ENCODE measurements around the gene NR6A1. TPM values are rescaled to one million over a fixed set of nuclear protein-coding genes. Genes with fewer than 3 reads are reported as not detected.
"Not testable (repeated sequence)": the region's sequence is repeated elsewhere in the genome, so short reads cannot be mapped to it uniquely, and the experiment has no call there.

The NR6A1 gene
- total RNA-seq, 1 donor from 2014 or later = 5.0 TPM

GRCh38 chr9:124615840-124616239 lies 155.3 kb downstream of the NR6A1 start:
- DNase-seq (ENCODE audit: low spot score) = not testable (repeated sequence)

DNA sequence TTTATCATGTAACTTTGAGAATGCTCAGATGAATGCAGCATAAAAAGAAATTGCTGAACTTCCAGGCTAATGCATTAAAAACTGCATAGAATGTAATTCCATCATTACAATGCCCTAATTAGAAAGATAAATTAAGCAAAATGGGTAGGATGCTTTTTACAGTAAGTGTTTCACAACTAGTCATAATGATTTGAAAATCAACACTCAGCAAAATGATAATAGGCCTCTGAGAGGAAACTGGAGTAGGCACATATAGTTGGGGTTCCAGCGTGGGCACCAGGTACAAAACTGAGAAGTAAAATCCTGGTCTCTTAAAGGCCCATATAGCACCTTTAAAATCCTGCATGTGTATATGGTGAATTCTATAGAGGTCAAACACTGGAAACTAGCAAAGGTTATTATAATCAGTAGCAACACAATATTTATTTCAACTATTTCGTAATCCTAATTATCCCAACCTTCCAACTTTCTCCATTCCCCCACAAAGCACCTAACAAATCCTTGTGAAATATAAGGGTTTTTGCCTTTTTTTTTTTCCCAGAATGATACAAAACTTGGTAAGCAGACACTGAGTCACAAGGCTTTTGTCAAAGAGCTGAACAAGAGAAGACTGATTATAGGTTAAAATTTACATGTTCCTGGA lies 155.9 kb downstream of the NR6A1 start:
- DNase-seq (ENCODE audit: low spot score) = no peak

DNA sequence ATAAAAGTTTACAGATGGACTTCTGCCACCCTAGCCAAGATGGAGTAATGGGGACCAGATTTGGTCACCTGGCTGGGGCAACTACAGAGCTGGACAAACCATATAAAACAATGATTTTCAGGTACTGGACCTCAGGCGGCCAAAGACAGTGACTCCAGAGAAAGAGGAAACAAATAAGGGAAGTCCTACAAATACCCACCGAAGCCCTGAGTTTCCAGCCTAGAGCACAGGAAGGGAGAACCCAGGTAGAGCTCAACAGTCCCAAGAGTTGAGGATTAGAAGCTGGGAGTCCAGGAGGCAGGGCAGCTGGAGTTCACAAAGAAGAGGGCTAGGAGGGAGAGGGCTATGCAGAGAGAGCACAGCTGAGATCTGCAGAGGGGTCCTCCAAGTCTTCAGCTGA lies 157.3 kb downstream of the NR6A1 start:
- DNase-seq (ENCODE audit: low spot score) = no peak

- no peak for DNase-seq (ENCODE audit: low spot score)
These were observed 160.0 kb downstream of the NR6A1 start for GRCh38 chr9:124611106-124611505.

DNA sequence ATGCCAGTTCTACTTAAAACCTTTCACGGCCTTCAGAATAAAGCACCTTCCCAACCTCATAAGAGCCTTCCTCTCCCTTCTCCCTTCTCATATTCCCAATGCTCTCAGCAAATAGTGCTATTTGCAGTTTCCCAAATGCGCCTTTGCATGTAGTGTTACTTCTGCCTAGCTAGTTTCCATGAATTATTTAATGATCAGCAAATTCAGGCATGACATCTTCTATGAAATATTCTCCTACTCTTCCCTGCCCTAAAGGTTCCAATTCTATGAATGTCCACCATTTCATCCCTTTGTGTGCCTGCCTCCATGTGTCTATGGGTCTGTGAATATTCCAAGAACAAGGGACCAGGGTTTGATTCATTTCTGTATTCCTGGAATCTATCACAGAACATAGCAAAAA lies 165.1 kb downstream of the NR6A1 start:
- DNase-seq (ENCODE audit: low spot score) = no peak

GRCh38 chr9:124605258-124605657 lies 165.9 kb downstream of the NR6A1 start:
- DNase-seq (ENCODE audit: low spot score) = no peak

DNA sequence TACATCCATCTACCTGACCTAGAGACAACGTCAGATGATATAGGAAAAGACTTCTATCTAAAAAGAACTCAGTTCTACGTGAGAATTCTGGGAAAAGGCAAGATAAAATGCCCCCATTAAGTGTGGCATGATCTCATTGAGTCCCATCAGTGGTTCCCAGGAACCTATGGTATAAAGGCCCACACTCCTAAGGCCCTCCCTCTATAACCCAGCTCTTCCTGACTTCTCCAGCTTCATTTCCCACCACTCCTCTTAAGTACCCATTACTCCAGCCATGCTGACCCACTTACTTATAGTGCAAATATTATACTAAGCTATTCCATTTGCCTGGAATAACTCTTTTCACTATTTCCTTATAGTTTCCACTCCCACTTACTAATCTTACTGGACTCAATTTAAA lies 168.5 kb downstream of the NR6A1 start:
- no peak for DNase-seq (ENCODE audit: low spot score)

GRCh38 chr9:124602204-124602603 lies 168.9 kb downstream of the NR6A1 start:
- DNase-seq (ENCODE audit: low spot score) = peak; percentile 45

DNA sequence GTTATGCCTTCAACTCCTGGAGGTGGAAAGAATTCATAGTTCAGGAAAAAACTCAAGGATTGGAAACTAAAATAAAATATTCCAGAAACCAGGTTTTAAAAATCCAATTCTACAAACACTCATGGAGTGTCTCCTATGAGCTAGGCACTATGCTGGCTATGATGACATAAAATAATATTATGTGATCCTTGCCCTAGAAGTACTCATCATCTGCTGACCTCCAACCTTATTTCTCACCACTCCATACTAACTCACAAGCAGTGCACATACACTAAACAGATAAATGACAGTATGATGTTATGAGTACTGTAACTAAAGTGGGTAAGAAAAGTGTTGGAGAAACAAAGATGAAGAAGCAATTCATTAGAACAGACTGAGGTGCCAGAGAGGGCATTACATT lies 170.7 kb downstream of the NR6A1 start:
- no peak for DNase-seq (ENCODE audit: low spot score)

- no peak for DNase-seq (ENCODE audit: low spot score)
These were observed 171.9 kb downstream of the NR6A1 start for GRCh38 chr9:124599121-124599795.

DNA sequence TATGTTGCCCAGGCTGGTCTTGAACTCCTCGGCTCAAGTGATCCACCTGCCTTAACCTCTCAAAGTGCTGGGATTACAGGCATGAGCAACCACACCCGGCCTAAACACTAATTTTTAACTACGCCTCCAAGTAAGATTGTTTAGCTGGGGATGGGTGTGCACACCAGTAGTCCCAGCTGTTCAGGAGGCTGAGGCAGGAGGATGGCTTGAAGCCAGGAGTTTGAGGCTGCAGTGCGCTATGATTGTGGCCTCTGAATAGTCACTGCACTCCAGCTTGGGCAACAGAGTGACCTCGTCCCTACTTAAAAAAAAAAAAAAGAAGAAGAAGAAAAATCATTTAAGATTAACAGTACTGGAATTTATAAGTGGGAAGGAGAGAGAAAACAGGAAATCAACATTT lies 173.1 kb downstream of the NR6A1 start:
- DNase-seq (ENCODE audit: low spot score) = no peak

DNA sequence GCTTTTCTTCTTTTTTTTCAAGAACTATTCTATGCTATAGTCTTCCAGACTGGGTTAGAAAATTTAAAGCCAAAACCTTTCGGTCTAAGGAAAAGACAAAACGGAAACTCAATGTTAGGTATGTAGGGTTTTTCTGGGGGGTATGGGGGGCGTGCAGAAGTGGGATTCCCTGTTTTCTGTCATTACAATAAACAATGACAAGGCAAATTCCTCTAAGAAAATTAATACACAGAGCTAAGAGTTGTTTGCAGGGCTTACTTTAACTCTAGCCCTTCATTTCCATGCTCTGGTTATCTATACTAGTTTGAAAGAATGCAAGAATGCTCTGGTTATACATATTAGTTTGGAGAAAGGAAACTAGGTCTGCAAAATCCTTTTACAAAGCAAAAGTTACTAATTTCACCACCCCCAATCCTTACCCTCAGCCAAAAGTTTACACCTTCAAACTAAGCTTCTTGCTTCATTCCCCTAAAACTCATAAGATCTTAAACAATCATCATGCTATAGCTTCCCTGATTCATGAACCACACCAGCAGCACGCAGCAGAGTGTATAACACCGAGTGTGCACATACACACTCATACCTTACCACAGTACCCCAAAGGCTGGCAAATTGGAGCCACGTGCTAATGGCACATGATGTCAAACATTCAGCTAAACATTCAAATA lies 174.8 kb downstream of the NR6A1 start:
- no peak for DNase-seq (ENCODE audit: low spot score)

- no peak for DNase-seq (ENCODE audit: low spot score)
These were observed 175.4 kb downstream of the NR6A1 start for GRCh38 chr9:124595743-124596142.

- no peak for DNase-seq (ENCODE audit: low spot score)
These were observed 176.4 kb downstream of the NR6A1 start for GRCh38 chr9:124594673-124595072.

DNA sequence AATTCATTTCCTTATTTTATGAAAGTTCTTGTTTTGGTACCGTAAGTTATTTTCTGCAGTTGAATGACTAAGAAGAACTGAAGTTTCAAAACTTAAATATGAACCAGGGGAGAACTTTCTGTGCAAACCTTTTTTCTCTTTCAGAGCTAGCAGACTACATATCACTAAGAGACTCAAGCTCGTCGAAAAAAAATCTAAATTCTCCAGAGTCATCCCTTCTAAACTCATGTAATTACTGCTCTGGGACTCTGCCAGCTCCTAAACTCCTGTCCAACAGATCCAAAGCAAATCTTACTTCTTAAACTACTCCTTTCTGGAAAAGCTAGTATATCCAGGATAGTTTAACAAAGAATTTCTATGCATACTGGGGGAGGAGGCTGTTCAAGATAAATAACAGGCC lies 176.9 kb downstream of the NR6A1 start:
- no peak for DNase-seq (ENCODE audit: low spot score)

- no peak for DNase-seq (ENCODE audit: low spot score)
These were observed 177.5 kb downstream of the NR6A1 start for GRCh38 chr9:124593651-124594058.

DNA sequence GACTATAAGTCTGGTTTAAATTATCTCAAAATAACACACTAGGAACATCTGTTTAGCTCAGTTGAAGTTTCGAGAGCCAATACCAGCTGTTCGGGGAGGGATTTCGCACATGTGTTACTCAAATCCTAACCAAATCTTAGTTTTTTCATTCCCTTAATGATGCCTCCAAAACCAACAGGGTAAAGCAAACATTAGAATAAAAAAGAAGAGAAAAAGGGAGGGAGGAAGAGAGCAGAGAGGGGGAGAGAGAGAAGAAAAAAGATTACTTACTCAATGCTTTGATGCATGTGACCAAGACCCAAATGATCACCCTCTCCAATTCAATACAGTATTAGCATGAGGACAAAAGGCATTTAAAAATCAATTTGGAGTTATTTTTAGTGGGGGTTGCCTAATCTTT lies 177.9 kb downstream of the NR6A1 start:
- DNase-seq (ENCODE audit: low spot score) = no peak

GRCh38 chr9:124590889-124591641 lies 180.0 kb downstream of the NR6A1 start:
- DNase-seq (ENCODE audit: low spot score) = no peak

- DNase-seq (ENCODE audit: low spot score) = no peak
These were observed 186.5 kb downstream of the NR6A1 start for GRCh38 chr9:124584631-124585030.

DNA sequence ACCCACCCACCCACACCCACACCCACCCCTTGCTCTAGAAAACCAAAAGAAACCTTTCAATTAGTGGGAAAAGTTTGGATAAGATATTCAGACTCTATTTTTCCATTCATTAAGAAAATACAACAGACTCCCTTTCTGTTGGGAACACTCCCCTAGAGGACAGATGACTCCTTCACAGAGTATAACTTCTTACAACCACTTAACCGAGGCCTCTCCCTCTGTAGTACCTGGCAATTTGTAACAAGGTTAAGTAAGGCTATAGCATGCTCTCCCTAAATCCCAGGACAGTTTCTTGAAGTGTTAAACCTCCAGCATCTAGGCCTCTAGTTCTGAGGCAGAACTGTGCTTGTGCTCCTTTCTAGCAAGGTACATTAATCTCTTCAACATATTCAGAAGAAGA lies 188.0 kb downstream of the NR6A1 start:
- DNase-seq (ENCODE audit: low spot score) = no peak

DNA sequence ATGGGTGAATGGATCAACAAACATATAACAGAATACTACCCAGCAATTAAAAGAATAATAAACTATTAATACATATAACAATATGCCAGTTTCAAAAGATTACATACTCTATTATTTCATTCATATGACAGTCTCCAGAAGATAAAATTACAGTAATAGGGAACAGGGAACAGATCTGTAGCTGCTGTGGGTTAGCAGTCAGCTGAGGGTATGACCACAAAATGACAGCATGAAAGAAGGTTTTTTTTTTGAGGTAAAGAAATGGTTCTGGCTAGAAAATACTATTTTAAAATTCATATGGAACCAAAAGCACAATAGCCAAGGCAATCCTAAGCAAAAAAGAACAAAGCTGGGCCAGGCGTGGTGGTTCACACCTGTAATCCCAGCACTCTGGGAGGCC lies 190.9 kb downstream of the NR6A1 start:
- no peak for DNase-seq (ENCODE audit: low spot score)

DNA sequence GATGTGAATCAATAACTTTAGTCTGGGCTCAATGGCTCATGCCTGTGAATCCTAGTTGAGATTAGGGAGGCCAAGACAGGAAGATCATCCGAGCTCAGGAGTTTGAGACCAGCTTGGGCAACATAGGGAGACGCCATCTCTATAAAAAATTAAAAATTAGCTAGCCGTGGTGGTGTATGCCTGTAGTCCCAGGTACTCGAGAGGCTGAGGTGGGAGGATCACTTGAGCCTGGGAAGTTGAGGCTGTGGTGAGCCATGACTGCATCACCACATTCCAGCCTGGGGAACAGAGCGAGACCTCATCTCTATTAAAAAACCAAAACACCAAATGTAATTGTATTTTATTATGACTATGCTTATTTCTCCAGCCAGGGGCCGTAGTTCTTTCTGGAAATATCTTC lies 194.4 kb downstream of the NR6A1 start:
- no peak for DNase-seq (ENCODE audit: low spot score)

All from ureter (tissue), 1 donor.